ENCODE results near the gene ZHX3.

ZHX3 gene

GRCh38 chr20:41317546-41318270 is at the start of gene ZHX3:
Gene ZHX3 (minus strand): TSS chr20:41317731. CDS start chr20:41204916, 112,815 bp downstream.
- DNase-seq, result peak; percentile 96

- no peak for DNase-seq
These were observed 49.8 kb upstream of the ZHX3 start for GRCh38 chr20:41367393-41367695.

DNA sequence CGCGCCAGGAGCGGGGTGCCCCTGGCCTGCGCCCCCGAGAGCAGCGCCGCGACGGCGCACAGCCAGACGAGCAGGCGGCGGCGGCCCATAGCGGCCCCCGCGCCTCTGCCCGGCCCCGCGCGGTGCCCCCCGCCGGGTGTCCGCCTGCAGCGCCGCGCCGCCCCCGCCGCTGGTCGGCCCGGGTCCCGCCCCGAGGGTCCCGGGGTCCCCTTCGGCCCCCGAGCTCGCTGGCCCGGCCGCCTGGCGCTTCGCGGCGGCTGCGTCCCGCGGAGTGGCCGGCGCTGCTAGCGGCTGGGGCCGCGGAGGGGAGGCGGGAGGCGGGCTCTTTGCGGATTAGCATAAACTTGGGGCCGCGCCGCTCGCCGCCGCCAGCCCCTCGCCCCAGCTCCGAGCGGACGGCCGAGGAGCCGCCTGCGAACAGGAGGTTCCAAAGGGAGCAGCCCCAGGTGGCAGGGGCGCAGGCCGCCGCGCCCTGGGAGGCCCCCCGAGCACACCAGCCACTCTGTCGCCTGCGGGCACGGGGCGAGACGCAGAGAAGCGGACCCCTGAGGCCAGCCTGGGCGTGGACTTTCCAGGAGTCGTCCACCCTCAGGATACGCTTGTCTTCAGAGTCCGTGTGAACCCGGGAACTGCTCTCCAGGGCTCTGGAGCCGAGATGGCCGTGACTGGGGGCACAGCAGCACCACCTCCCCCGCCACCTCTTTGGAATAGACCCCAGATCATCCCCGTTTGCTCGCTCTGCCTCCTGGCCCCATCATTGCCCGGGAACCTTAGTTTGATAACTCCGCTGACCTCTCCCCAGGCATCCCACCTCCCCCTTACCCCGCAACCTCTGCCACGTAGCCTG is 49.2 kb upstream of the ZHX3 start, which contains the start of gene EMILIN3:
Gene EMILIN3, minus strand, starts transcription at position 273 of the 847 bp plus-strand sequence. Its CDS starts 184 bp downstream, at position 89.
- no peak for DNase-seq

- DNase-seq, result no peak
These were observed 48.4 kb upstream of the ZHX3 start for GRCh38 chr20:41365777-41366545.

GRCh38 chr20:41364967-41365765 is 47.6 kb upstream of the ZHX3 start:
- DNase-seq, result no peak

GRCh38 chr20:41364236-41364855 is 46.8 kb upstream of the ZHX3 start:
- no peak for DNase-seq

DNA sequence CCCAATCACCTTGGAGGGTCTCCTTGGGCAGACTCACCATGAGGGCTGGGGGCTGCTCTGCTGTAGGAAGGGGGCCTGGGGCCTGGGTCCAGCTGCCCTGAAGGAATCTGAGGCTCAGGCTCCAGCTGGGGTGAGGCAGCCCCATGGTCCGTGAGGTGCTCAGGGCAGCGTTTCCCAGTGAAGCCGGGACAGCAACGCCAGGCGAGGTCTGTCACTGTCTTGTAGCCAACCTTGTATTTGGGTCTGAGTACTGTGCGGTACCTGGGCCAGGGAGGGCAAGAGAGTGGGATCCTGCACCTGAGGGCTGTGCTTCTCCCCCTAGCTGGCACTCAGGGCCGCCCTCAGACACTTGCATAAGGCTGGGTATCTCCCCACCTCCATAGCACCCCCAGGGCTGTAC is 46.1 kb upstream of the ZHX3 start:
- no peak for DNase-seq

- DNase-seq, result no peak
These were observed 45.2 kb upstream of the ZHX3 start for GRCh38 chr20:41362748-41363140.

- no peak for DNase-seq
These were observed 44.5 kb upstream of the ZHX3 start for GRCh38 chr20:41361757-41362747.

DNA sequence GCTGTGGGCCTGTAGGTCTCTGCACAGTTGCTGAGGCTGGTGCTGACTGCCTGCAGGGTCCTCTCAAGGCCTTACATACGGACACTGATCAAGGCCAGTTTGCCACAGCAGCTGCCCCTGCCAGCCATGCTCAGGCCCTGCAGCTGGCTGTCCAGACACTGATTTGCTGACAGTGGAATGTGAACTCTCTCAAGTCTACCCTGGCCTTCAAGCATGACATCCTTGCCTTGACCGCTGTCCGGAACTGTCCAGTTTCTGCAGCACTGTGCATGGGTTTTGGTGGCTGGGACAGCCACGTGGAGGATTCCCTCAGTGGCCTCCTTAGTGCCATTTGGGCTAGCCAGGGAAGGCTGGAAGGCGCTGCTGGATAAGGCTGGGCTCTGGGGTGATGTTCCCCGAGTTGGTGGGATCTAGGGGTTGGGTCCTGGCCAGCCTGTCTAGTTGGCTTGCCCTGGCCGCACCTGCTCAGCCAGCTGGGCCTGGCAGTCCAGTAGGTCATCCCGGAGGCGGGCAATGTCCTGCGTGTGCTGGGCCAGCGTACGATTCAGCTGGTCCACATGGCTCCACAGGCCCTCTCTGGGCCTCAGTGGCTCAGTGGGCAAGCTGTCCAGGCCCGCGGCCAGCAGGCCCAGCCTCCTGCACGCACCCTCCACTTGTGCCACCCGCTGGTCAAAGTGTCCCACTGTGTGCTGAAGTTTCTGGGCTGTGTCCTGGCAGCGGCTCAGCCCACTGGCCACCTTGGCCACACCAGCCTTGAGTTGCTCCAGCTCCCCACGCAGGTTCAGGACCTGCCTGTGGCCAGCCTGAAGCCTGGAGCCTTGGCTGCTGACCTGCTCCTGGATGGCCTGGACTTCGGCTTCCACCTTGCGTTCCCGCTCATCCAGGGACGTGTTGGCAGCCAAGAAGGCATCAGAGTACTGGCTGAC is 43.6 kb upstream of the ZHX3 start:
- no peak for DNase-seq

- DNase-seq, result no peak
These were observed 42.0 kb upstream of the ZHX3 start for GRCh38 chr20:41359541-41360011.

- DNase-seq, result no peak
These were observed 41.2 kb upstream of the ZHX3 start for GRCh38 chr20:41358717-41359116.

GRCh38 chr20:41358230-41358629 is 40.7 kb upstream of the ZHX3 start:
- no peak for DNase-seq

GRCh38 chr20:41357424-41358163 is 40.1 kb upstream of the ZHX3 start:
- no peak for DNase-seq

- no peak for DNase-seq
These were observed 39.4 kb upstream of the ZHX3 start for GRCh38 chr20:41356951-41357350.

GRCh38 chr20:41355598-41356203 is 38.2 kb upstream of the ZHX3 start:
- no peak for DNase-seq

GRCh38 chr20:41355192-41355591 is 37.7 kb upstream of the ZHX3 start:
- DNase-seq, result no peak

GRCh38 chr20:41353530-41353929 is 36.0 kb upstream of the ZHX3 start:
- no peak for DNase-seq
